GM21515 (cell line): ENCODE data around the gene ARMC8.

Experiments used
- ATAC-seq: cut with Tn5 transposase; IDR thresholded peaks from one replicate; pipeline ENCODE4 v1.9.1; 2021; ENCODE audit not compliant: unreplicated experiment

The ARMC8 gene

DNA sequence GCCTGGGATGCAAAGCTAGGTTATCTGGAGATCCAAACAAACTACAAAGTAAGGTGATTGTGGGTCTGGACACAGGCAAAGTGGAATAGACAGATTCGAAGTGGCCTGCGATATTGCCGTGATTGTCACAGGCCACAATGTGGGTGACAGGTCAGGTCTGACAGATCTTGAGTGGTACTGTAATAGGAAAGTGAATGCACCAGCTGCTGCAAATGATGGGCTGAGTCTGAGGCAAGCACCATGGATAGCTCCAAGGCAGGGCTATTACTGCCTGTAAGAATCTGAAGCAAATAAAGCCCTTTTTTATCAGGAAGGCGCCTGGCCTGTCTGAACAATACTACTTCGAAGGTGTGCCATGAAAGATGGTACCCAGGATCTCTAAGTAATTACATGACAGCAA, 10.0 kb downstream of the ARMC8 start:
- ATAC-seq: no peak

DNA sequence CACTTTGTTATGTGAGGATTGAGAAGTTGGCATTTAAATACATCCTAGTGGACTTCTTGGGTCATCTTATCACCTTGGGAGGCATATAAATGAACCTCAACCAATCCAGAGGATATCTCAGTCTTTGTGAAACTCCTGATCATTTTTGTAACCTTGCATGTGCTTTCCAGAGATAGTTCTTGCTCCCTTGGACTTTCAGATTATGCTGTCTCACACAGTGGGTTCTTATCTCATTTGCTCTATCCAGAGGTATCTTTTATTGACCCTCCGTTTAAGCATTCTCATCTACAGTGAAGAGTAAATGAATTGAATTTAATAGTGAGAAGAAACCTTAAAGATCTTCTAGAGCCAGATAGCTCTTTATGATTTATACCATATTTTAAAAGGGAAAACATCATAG, 10.4 kb downstream of the ARMC8 start:
- no peak for ATAC-seq

DNA sequence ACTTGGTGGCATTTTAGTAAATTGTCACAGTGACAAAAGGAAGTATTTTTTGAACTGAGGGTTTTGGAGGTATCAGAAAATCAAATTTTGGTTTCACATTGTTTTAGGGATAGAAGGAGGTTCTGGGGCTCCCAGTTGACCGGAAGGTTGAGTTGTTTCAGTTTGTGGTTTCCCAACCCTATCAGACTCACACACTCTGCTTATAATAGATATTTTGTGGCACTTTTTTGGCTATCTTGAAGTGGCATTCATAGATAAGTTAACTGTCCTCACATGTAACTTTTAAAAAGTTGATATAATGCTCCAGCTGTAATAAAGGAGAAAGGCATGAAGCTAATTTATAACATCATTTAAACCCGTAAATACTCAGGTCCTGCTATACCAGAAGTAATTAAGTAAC, 12.8 kb downstream of the ARMC8 start:
- ATAC-seq: no peak

DNA sequence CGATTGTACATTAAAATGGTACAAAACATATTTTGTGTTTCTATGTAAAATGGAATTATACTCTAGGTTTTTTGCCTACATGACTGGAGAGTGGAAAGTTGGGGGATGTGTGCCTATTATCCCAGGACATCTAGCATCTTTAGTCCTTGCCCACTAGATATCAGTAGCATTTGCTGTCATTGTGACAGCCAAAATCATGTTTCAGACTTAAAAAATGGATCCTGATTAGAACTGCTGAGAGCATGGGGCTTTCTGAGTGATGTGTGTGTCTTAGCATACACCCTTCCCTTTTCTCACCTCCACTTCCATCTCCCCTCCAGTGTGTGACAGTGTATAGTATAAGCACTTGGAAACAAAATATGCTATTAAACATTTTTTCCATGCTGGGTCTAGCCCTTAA, 13.3 kb downstream of the ARMC8 start:
- ATAC-seq: no peak

DNA sequence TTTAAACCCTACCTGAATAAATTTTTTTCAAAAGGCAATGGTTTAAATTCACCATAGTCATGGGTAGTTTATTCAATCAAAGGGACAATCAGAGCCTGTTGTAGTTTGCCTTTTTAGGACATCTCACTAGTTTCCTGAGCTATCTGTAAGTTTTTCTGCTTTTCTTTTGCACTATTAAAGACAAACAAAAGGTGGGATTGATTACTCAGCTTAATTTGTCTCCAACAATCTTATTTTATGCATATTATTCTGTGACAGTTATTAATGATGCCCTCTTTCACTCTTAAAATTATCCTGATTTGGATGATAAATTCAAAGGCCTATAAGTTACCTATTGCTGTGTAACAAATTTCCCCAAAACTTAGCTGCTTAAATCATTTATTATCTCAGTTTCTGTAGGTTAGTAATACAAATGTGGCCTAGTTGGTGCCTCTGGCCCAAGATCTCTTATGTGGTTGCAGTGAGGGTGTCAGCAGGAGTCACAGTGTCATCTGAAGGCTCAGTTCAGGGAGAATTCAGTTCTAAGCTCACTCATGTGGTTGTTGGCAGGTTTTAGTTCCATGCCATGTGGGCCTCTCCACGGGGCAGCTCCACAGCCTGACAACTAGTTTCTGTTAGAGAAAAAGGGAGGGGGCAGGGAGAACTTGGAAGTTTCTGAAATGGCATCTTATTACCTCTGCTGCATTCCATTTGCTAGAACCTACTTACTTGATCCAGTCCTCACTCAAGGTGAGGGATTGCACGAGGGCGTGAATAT, 16.0 kb downstream of the ARMC8 start:
- ATAC-seq: no peak

DNA sequence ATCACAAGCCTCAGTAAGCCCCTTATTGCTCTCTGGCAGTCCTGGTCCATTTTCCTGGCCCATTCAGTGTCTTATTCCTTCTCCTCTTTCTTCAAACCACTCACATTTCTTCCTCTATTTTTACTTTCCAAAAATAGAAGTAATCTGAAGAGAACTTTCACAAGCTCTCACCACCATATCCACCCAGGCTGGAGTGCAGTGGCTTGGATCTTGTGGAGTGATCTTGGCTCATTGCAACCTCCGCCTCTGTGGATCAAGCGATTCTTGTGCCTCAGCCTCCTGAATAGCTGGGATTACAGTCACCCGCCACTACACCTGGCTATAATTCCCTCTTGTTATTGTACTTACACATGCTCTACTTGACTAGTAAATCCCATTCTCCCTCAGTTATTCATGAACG, 16.8 kb downstream of the ARMC8 start:
- ATAC-seq: no peak

DNA sequence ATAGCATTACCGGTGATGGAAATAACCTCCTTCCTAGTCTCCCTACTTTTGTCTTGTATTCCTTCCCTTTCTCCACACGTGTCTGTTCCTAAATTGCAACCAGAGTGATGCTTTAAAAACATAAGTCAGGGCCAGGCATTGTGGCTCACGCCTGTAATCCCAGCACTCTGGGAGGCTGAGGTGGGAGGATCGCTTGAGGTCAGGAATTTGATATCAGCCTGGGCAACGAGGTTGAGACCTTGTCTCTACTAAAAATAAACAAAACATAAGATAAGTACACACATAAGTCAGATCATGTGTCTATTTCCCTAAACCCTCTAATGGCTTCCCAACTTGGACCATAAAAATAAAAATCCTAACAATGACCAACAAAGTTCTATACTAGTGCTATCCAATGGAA, 18.4 kb downstream of the ARMC8 start:
- ATAC-seq: no peak

DNA sequence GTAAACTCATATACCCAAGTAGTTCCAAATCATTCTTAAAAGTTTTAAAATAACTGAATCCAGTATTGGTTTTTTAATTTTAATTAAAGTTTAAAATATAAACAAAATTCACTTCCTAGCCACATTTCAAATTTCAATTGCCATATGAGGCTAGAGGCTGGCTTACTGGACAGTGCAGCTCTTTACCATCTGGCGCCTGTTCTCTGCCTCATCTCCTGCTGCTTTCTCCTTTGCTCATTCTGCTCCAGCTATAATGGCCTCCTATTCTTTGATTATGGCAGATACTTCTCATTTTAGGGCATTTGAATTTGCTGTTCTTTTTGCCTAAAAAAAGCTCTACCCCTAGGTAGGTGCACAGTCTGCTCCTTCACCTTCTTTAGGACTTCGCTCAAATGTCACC, 19.1 kb downstream of the ARMC8 start:
- no peak for ATAC-seq

DNA sequence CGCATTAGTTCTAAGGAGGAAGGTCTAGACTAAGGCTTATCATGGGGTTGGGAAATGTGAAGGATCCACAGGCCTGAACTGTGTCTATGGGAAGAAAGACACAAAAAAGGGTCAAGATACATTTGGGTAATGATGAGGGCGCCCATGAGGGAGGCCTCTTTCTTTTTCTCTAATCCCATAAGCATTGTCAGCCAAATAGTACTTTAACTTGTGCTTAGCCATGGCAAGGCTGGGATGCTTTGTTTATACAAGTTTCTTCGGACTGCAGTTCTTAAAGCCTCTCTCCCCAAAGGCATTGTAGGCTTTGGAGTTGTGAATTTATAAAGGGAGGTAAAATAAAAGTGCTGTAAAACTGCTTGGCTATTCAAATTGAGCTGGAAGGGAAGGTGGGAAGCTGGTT, 23.4 kb downstream of the ARMC8 start:
- ATAC-seq: no peak

DNA sequence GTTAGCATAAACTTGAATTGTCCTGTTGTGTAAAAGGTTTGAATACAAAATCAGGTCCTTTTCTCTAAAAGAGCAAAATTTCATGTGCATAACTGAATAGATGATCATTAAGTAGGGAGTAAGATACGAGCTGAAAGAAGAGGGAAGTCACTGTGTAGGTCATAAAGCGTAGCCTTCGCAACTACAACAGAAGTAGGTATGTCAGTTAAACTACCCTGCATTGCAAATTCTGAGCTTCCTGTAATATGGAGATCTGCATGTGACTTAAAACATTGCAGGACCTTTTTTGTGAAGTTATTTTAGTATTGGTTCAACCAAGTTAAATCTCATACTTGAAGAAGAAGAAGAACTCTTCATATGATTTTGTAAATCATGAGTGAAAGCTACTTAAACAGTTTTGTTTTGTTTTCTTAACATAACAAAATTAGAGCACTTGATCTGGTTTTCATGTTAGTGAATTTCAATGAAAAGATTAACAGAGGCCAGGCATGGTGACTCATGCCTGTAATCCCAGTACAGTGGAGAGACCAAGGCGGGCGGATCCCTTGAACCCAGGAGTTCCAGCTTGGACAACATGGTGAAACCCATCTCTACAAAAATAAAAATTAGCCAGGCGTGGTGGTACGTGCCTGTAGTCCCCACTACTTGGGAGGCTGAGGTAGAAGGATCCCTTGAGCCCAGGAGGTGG, 26.4 kb downstream of the ARMC8 start:
- ATAC-seq: no peak

DNA sequence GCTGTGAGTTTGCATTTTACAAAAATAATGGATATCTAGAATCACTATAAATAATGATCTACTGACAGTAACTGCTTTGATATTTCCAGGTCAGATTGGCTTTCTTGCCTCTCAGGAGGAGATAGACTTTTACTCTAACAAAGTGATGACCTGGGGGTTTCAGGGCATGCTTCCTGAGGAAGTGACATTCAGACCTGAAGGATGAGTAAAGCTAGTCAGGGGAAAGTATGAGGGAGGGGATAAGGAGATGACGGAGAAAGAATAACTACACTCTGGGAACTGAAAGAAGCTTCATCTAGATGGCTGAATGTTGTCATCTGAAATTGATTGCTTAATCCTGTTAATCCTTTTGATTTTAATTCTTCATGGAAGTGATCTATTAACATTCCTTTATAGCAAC, 32.2 kb downstream of the ARMC8 start:
- no peak for ATAC-seq

DNA sequence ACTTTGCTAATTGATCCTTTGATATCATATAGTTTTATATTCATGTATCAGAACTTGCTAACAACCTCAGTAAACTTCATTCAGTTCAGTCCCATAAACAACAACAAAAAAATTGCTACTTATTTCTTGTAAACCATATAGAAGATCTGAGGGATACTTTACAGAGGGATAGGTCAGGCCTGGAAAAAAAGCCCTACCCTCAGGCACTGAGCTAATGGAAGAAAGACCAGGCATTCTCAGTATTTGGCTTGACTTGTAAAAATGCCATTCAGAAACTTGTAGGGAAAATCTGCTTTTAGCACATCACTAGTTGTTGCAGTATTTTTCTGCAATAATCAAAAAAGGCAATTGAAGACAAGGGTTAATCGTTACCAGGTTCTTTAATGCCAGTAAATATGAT, 33.1 kb downstream of the ARMC8 start:
- no peak for ATAC-seq

DNA sequence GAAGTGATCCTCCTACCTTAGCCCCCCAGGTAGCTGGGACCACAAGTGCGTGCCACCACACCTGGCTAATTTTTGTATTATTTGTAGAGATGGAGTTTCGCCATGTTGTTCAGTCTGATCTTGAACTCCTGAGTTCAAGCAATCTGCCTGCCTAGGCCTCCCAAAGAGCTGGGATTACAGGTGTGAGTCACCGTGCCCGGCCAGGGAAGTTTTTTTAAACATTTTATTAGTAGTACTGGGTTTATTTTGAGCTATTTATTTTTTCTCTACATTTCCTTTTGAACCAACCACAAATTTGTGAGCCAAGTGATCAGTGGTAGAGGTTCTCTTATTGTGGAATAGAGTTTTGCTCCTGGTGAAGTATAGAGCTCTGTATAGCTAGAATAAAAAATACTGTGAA, 33.7 kb downstream of the ARMC8 start:
- ATAC-seq: no peak

DNA sequence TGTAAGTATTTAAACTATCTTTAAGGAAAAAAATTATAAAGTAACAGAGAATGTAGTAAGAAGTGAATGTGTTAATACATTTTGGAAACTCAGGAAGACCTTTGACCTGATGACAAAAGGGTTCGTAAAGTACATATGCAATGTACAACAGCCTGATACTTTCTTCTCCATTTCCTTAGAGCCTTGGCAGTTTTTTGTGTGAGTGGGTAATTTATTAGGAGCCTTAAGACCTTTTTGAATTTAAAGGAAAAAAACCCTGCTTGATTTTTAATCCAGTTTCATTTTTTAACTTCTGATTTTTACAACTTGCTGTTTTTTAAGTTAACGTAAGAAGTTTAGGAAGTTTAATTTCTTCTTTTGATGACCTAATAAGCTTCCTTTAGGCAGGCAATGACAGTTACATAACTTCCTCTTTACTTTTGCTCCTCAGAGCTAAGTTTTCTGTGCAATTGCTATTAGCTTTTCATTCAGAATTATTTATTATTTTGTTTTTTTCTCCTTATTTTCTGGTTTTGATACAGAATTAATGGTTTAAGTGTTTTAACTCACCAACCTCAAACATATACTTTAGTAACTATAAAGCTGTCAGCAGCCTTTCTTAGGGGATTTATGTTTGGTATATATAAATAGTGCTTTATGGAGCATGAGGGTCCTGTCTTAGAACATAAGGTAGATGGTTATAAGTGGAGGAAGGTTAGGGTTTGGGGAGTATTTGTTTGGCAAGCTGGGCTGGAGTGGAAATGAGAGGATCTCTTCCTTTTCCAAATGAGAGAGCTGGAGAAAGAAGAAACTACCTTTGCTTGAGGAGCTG, 35.2 kb downstream of the ARMC8 start:
- no peak for ATAC-seq

DNA sequence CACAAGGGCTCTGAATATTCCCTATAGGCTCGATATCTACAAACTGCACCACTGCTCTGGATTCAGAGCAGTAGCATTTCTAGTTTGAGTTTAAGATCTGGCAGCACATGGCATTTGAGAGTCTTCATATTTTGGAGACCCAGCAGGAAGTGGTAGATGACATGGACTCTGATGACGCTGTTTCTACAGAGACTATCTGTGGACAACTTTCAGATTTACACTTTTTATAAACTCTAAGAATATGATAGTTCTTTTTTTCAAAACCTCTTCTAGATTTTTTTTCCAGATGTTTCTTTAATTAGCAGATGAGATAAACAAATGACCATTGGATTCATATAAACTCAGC, 35.8 kb downstream of the ARMC8 start:
- ATAC-seq: no peak

DNA sequence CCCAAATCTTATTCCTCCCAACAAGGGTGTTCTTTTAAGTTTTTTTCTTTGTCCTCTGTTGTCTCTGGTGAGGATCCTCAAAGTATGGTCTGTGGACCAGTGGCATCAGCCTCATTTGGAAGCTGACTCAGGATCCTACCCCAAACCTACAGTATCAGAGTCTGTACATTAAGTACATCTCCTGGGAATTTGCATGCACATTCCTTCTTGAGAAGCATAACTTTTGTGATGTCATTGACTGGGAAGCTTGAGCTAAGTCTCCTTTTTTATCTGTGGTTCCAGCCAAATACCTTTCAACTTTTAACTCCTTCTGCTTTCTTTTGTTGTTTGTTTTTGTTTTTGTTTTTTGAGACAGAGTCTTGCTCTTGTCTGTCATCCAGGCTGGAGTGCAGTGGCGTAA, 40.5 kb downstream of the ARMC8 start:
- ATAC-seq: no peak

DNA sequence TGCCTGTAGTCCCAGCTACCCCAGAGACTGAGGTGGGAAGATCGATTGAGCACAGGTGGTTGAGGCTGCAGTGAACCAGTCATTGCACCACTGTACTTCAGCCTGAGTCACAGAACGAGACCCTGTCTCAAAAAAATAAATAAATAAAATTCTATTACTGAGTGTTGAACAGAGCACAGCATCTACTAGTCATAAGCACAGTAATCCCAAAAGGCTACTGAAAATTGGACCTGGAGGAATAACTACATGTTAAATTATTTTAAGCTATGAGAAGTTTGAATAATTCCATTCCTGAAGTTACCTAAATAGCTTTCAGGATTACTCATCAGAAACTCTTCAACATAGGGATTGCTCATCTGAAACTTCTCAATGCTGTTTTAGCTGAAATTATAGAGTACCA, 43.4 kb downstream of the ARMC8 start:
- ATAC-seq: no peak

DNA sequence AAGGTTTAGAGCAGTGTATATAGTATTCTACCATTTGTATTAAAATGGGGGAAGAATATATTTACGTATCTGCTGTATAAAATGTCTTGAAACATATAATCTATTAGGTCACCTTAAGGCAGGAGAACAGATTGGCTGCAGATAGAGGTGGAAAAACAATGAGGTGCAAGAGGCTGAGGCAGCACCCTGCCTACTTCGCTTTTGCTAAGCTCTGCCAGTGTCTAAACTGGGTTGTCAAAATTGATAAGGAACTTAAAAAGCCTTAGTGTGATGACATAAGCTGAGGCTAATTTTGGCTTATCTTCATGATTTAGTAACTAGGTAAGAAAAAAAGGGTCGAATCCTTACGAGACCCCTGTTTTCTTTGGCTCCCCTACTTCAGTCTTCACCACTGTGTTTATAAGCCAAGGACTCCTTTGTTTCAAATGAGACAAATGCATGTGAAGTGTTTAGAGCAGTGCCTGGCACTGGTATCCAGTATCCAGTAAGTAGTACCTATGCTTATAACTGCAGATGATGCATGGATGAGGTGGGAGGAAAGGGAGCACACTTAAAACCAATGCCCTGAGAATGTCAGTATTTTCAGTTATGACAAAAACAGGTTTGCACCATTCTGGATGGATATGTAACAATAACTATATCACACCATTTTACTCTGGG, 45.7 kb downstream of the ARMC8 start:
- no peak for ATAC-seq

DNA sequence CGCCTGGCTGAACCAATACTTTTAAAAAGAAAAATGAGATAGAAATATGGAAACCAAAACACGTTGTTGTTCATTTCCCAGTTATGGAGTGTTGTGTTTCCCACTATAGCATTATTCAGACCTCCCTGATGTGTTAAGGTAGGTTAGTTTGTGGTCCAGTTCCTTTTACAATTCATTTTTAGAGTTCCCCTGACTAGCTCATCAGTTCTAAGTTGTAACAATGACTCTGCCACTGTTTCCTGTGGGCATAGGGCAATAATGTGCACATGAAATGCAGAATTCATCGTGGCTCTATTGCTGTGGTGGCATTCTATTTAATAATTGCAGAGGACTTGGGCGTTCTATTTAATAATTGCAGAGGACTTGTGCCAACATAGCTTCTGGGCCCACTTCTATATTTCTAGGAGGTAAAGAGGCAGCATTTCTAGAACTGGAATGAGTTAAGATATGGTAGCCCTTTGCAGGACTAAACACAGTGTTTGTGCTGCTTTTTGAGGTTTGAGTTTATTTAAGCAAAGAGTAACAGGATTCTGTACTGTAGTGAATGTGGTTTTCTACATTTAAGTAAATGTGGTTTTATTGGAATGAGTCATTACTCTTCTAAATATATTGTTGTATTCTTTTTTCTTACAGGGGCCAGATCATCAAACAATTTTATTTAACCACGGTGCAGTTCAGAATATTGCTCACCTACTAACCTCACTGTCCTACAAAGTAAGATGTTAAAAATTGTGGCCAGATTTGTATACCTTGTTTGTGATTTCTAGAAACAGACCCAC, 47.5 kb downstream of the ARMC8 start:
- no peak for ATAC-seq

DNA sequence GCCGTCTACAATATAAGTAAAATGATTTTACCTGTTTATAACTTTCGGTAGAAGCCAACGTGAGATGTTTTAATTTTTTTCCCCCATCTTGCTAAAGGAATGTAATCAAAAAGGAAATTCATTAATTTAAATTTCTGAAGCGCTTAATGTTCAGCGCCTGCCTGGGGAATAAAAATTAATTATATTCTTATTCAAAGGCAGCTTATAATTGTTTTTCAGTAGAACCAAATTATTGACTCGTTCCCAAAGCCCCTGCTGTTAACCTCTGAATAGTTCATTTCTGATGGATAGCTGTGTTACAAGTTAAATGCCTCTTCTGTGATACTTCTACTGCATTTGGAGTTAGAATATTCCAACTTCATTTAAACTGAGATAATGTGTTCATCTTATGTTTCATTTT, 51.6 kb downstream of the ARMC8 start:
- no peak for ATAC-seq

DNA sequence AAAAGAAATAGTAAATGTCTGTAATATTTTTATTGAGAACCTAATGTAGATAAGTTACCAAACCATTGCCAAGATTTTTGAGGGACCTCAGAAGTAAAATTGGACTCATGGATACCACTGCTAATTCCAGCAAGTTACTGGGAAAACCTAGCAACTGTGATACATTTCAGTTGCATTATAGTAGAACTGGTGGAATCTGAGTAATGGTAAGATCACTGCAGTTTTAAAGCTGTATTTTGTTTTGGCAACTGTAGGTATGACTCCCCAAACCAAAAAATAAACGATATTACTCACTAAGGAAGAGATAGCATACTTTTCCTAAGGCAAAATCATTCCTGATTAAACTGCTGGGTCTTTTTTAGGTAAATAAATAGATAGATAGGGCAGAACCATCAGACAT, 54.0 kb downstream of the ARMC8 start:
- no peak for ATAC-seq
